ENCODE data around the gene TMEM44.
"Not testable (repeated sequence)": the region's sequence is repeated elsewhere in the genome, so short reads cannot be mapped to it uniquely, and the experiment has no call there.

The TMEM44 gene

GRCh38 chr3:194640829-194641228 lies 7.6 kb upstream of the TMEM44 start:
- DNase-seq = no peak

GRCh38 chr3:194638991-194639605 lies 5.9 kb upstream of the TMEM44 start:
- no peak for DNase-seq

- DNase-seq = no peak
Observed at GRCh38 chr3:194637541-194638400, 4.6 kb upstream of the TMEM44 start.

GRCh38 chr3:194637066-194637465 lies 3.8 kb upstream of the TMEM44 start:
- DNase-seq = no peak

- DNase-seq = peak; percentile 50
Observed at GRCh38 chr3:194632809-194633348, 340 bp downstream of the TMEM44 start.

- DNase-seq = no peak
Observed at GRCh38 chr3:194632226-194632808, 902 bp downstream of the TMEM44 start.

- DNase-seq = no peak
Observed at GRCh38 chr3:194631696-194632095, 1.5 kb downstream of the TMEM44 start.

GRCh38 chr3:194630681-194631080 lies 2.5 kb downstream of the TMEM44 start:
- not testable (repeated sequence) for DNase-seq

GRCh38 chr3:194624956-194625355 lies 8.3 kb downstream of the TMEM44 start:
- DNase-seq = no peak

- DNase-seq = no peak
Observed at GRCh38 chr3:194623449-194624290, 9.5 kb downstream of the TMEM44 start.

- no peak for DNase-seq
Observed at GRCh38 chr3:194622621-194623340, 10.4 kb downstream of the TMEM44 start.

GRCh38 chr3:194621947-194622346 lies 11.3 kb downstream of the TMEM44 start:
- no peak for DNase-seq

GRCh38 chr3:194620196-194620595 lies 13.0 kb downstream of the TMEM44 start:
- no peak for DNase-seq

GRCh38 chr3:194619741-194620140 lies 13.5 kb downstream of the TMEM44 start:
- no peak for DNase-seq

GRCh38 chr3:194618858-194619608 lies 14.2 kb downstream of the TMEM44 start:
- DNase-seq = no peak

- DNase-seq = no peak
Observed at GRCh38 chr3:194617827-194618226, 15.4 kb downstream of the TMEM44 start.

- no peak for DNase-seq
Observed at GRCh38 chr3:194617143-194617671, 16.0 kb downstream of the TMEM44 start.

- no peak for DNase-seq
Observed at GRCh38 chr3:194615226-194615625, 18.0 kb downstream of the TMEM44 start.

GRCh38 chr3:194612221-194612620 lies 21.0 kb downstream of the TMEM44 start:
- DNase-seq = no peak

GRCh38 chr3:194610689-194611088 lies 22.5 kb downstream of the TMEM44 start:
- no peak for DNase-seq

GRCh38 chr3:194609601-194610000 lies 23.6 kb downstream of the TMEM44 start:
- no peak for DNase-seq

Measured in NCI-H1092 treated with DMSO at 0.1 percent for 48 hours (cell line).